ENCODE measurements around the gene CABP7.

The CABP7 gene

GRCh38 chr22:29702931-29703501 is 16.8 kb upstream of the CABP7 start:
- no peak for DNase-seq

- DNase-seq, result no peak
These were observed 16.1 kb upstream of the CABP7 start for GRCh38 chr22:29703569-29704195.

GRCh38 chr22:29704528-29705285 is 15.1 kb upstream of the CABP7 start:
- peak; percentile 57 for DNase-seq

- no peak for DNase-seq
These were observed 14.2 kb upstream of the CABP7 start for GRCh38 chr22:29705651-29706050.

- DNase-seq, result no peak
These were observed 13.3 kb upstream of the CABP7 start for GRCh38 chr22:29706486-29706885.

- no peak for DNase-seq
These were observed 12.8 kb upstream of the CABP7 start for GRCh38 chr22:29707010-29707409.

- no peak for DNase-seq
These were observed 12.3 kb upstream of the CABP7 start for GRCh38 chr22:29707471-29707870.

GRCh38 chr22:29710193-29710592 is 9.6 kb upstream of the CABP7 start:
- no peak for DNase-seq

GRCh38 chr22:29710922-29711593 is 8.7 kb upstream of the CABP7 start:
- DNase-seq, result no peak

GRCh38 chr22:29712119-29712518 is 7.7 kb upstream of the CABP7 start:
- no peak for DNase-seq

GRCh38 chr22:29713156-29713727 is 6.6 kb upstream of the CABP7 start:
- no peak for DNase-seq

- peak; percentile 31 for DNase-seq
These were observed 4.6 kb upstream of the CABP7 start for GRCh38 chr22:29715240-29715639.

- no peak for DNase-seq
These were observed 4.1 kb upstream of the CABP7 start for GRCh38 chr22:29715705-29716104.

- no peak for DNase-seq
These were observed 2.8 kb upstream of the CABP7 start for GRCh38 chr22:29716814-29717545.

GRCh38 chr22:29717789-29718188 is 2.0 kb upstream of the CABP7 start:
- DNase-seq, result peak; percentile 23

- DNase-seq, result no peak
These were observed 579 bp upstream of the CABP7 start for GRCh38 chr22:29718949-29719898.

GRCh38 chr22:29720811-29721323 is 1.1 kb downstream of the CABP7 start:
- no peak for DNase-seq

GRCh38 chr22:29722151-29722550 is 2.3 kb downstream of the CABP7 start:
- DNase-seq, result no peak

- no peak for DNase-seq
These were observed 2.8 kb downstream of the CABP7 start for GRCh38 chr22:29722587-29722986.

GRCh38 chr22:29723766-29724165 is 4.0 kb downstream of the CABP7 start:
- DNase-seq, result no peak

- DNase-seq, result no peak
These were observed 5.0 kb downstream of the CABP7 start for GRCh38 chr22:29724843-29725242.

All from NCI-H510A treated with DMSO at 0.1 percent for 48 hours (cell line).